Endothelial cell of umbilical vein (primary cell): ENCODE data around the gene DLL3. TPM values are rescaled to one million over a fixed set of nuclear protein-coding genes. Genes with fewer than 3 reads are reported as not detected.

Source experiments
- BruUV-seq: library from RNA; stranded (reverse); fragments of 400-500 nt; replicated peaks from 2 replicates; lab custom pipeline; 2021; lab: Mats Ljungman, UMichigan
- CTCF ChIA-PET: fragments of 300-600, 350-600 bp; sonication (Branson Sonifier 250); formaldehyde crosslinking; loops from one replicate; lab custom pipeline; 2021; ENCODE audit warnings: antibody characterized with exemption, inconsistent platforms; lab: Charles Lee
- POLR2A ChIA-PET: fragments of 300-600, 350-600 bp; sonication (Branson Sonifier 250); formaldehyde crosslinking; loops from one replicate; lab custom pipeline; 2021; ENCODE audit warnings: antibody characterized with exemption, inconsistent platforms; lab: Charles Lee
- DNase-seq: peaks from one replicate; pipeline ENCODE4 v3.0.0-alpha.2; 2011; ENCODE audit warnings: low read depth, low spot score
- FAIRE-seq: peaks from 2 replicates; lab custom pipeline; 2011; peaks lifted over from hg19 to GRCh38; lab: Jason Lieb, UNC
- H2AFZ ChIP-seq: 2 replicates; pipeline ENCODE4 v1.6.0; 2012; ENCODE audit warnings: low read depth, low read length, control low read depth, inconsistent platforms
- H3K27ac ChIP-seq: 2 replicates; pipeline ENCODE4 v1.5.1; 2011; ENCODE audit warnings: low read depth, mild to moderate bottlenecking, control low read depth, low read length, moderate library complexity; ENCODE audit not compliant: insufficient read depth
- H3K27me3 ChIP-seq, 2 experiments: 2 replicates each; pipeline versions ENCODE4 v1.6.0 to v1.6.1; 2011; ENCODE audit warnings: low read length in 2 of 2, mixed read lengths in 1 of 2; ENCODE audit not compliant: control insufficient read depth in 2 of 2, insufficient read depth in 2 of 2
- H3K36me3 ChIP-seq, 2 experiments: 2 replicates in 1 of 2; 3 replicates in 1 of 2; pipeline ENCODE4 v1.5.1; 2011; ENCODE audit warnings: low read length in 2 of 2, mild to moderate bottlenecking in 1 of 2, moderate library complexity in 1 of 2; ENCODE audit not compliant: control insufficient read depth in 2 of 2, insufficient read depth in 2 of 2; ENCODE audit errors: extremely low read depth in 1 of 2
- H3K4me1 ChIP-seq: 3 replicates; pipeline ENCODE4 v1.5.1; 2011; ENCODE audit warnings: mild to moderate bottlenecking, low read length; ENCODE audit not compliant: control insufficient read depth, insufficient read depth; ENCODE audit errors: extremely low read depth
- H3K4me2 ChIP-seq: 2 replicates; pipeline ENCODE4 v1.6.1; 2011; ENCODE audit warnings: low read length, control low read depth, mixed read lengths; ENCODE audit not compliant: insufficient read depth
- H3K4me3 ChIP-seq, 3 experiments: fragments of 200-600 bp in 1 of 3; sonication (generic), shearing (Covaris generic) in 1 of 3; replicated peaks in 1 of 3; 2 replicates each; pipeline ENCODE4 v1.5.1; 2011 to 2016; ENCODE audit warnings: control low read depth in 3 of 3, low read length in 3 of 3, mild to moderate bottlenecking in 2 of 3, inconsistent platforms in 1 of 3, low read depth in 1 of 3, moderate library complexity in 1 of 3; ENCODE audit not compliant: insufficient read depth in 1 of 3
- H3K79me2 ChIP-seq: 2 replicates; pipeline ENCODE4 v1.6.0; 2012; ENCODE audit warnings: low read length, inconsistent platforms; ENCODE audit not compliant: control insufficient read depth, insufficient read depth
- H3K9ac ChIP-seq: replicated peaks from 2 replicates; pipeline ENCODE3; 2011; ENCODE audit warnings: low read length, control low read depth; ENCODE audit not compliant: insufficient read depth; ENCODE audit errors: extremely low read depth
- H3K9me1 ChIP-seq: replicated peaks from 3 replicates; pipeline ENCODE4 v1.6.0; 2011; ENCODE audit warnings: mild to moderate bottlenecking, low read length; ENCODE audit not compliant: control insufficient read depth, insufficient read depth; ENCODE audit errors: extremely low read depth
- H3K9me3 ChIP-seq: replicated peaks from 2 replicates; pipeline ENCODE4 v1.5.1; 2012; ENCODE audit warnings: low read length, inconsistent platforms; ENCODE audit not compliant: control insufficient read depth, insufficient read depth
- H4K20me1 ChIP-seq: replicated peaks from 2 replicates; pipeline ENCODE3; 2011; ENCODE audit warnings: mild to moderate bottlenecking, low read length; ENCODE audit not compliant: control insufficient read depth, insufficient read depth; ENCODE audit errors: extremely low read depth
- EZH2 ChIP-seq: IDR thresholded peaks from 2 replicates; pipeline ENCODE4 v1.6.1; 2012; ENCODE audit warnings: borderline replicate concordance, low read depth, mild to moderate bottlenecking, moderate library complexity, low read length, inconsistent platforms; ENCODE audit not compliant: severe bottlenecking
- FOS ChIP-seq: IDR thresholded peaks from 2 replicates; pipeline ENCODE4 v1.6.1; 2011; ENCODE audit warnings: mild to moderate bottlenecking, low read length, moderate library complexity, borderline replicate concordance; ENCODE audit not compliant: insufficient read depth
- GATA2 ChIP-seq: IDR thresholded peaks from 2 replicates; pipeline ENCODE4 v1.7.0; 2011; ENCODE audit warnings: low read depth, mild to moderate bottlenecking, moderate library complexity, mixed read lengths, low read length; ENCODE audit not compliant: insufficient read length, insufficient read depth
- JUN ChIP-seq: IDR thresholded peaks from 2 replicates; pipeline ENCODE4 v1.6.1; 2011; ENCODE audit warnings: borderline replicate concordance, low read depth; ENCODE audit not compliant: insufficient read length, insufficient read depth
- MYC ChIP-seq: IDR thresholded peaks from one replicate; pipeline ENCODE4 v1.6.1; 2011; ENCODE audit warnings: mild to moderate bottlenecking, low read depth, low read length
- POLR2A ChIP-seq: IDR thresholded peaks from 2 replicates; pipeline ENCODE4 v1.6.1; 2012; ENCODE audit warnings: low read depth, mild to moderate bottlenecking, control low read depth, low read length
- POLR2AphosphoS5 ChIP-seq: IDR thresholded peaks from 2 replicates; pipeline ENCODE4 v1.6.1; 2012; ENCODE audit warnings: low read depth, mild to moderate bottlenecking, control low read depth, low read length, moderate library complexity; ENCODE audit not compliant: insufficient read depth
- dilution Hi-C: fragments of 300-500 bp; cut with MboI; formaldehyde crosslinking; loops from one replicate; pipeline ENCODE4 v1.15.0; 2019; ENCODE audit warnings: low sequenced_read_pairs; ENCODE audit not compliant: extremely low pct_ligation_motif_present
- intact Hi-C: fragments of 100-400 bp; cut with micrococcal nuclease; formaldehyde crosslinking; loops from one replicate; pipeline ENCODE4 v1.10.0; 2022
- polyA plus RNA-seq, 4 experiments: library from polyadenylated mRNA; depleted of rRNA in 3 of 4; stranded (reverse) in 3 of 4; unstranded in 1 of 4; fragments of >200 nt; gene quantifications; 2 replicates each; pipeline versions ENCODE4 v1.2.1 to v1.2.3, GENCODE V29; 2011 to 2012; ENCODE audit warnings: missing spikeins in 1 of 4
- total RNA-seq: library from RNA; stranded (reverse); gene quantifications from 2 replicates; pipeline ENCODE4 v1.2.3, GENCODE V29; 2021
- TF ChIP-seq, protein P1 (sequence below): IDR thresholded peaks from 2 replicates; pipeline ENCODE4 v1.6.1; 2011; ENCODE audit not compliant: insufficient read depth, insufficient read length
- TF ChIP-seq, protein P2 (sequence below), 2 donors: IDR thresholded peaks; 1 replicate in 1 of 2; 2 replicates in 1 of 2; pipeline ENCODE4 v1.5.1; 2011; ENCODE audit warnings: low read length in 2 of 2, mild to moderate bottlenecking in 2 of 2, moderate library complexity in 2 of 2, control low read depth in 1 of 2, inconsistent platforms in 1 of 2, low read depth in 1 of 2; ENCODE audit not compliant: insufficient read depth in 1 of 2; ENCODE audit errors: extremely low read depth in 1 of 2

DLL3 gene
- total and polyA plus RNA-seq, 2 donors (not counting 3 experiments of a cell fraction or from before 2014, with no cell fraction given): 0.40 to 0.73 TPM

DNA sequence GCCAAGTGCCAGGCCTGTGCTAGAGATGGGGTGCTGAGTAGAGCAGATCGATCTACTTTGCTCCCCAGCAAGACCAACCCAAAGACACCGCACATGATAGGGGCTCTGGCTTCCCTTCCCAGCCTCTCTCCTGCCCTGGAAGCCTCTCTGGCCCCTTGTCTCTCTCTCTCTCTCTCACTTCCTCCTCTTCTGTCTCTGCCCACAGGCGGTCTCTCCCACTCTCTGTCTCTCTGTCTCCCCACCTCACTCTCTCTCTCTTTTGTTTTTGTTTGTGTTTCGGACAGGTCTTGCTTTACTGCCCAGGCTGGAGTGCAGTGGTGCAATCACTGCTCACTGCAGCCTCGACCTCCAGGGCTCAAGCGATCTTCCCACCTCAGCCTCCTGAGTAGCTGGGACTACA, 17.5 kb downstream of the DLL3 start:
- no TSS peak for BruUV-seq
- H2AFZ ChIP-seq: no peak overlapping the region
- no peaks in the 10 kb centered on the region for H3K79me2 ChIP-seq
- DNase-seq: no peak
- no peaks in the 10 kb centered on the region for H3K9me3 ChIP-seq
- TF ChIP-seq POLR2A: no peak
- H3K27me3 ChIP-seq: peaks cover 42 to 48% of the 10 kb centered on the region in 2 experiments
- H3K9ac ChIP-seq: no peak overlapping the region
- ChIA-PET POLR2A (no interaction called here), CTCF (interaction anchor here (0.7 to 1.1 kb wide), 2 partner anchors 14 to 19 kb away, joined by 3 read pairs; no protein-coding TSS in a partner anchor)
- dilution Hi-C loops (no loop called here), intact Hi-C loops (no loop called here)
- H3K9me1 ChIP-seq: no peaks in the 10 kb centered on the region
- H3K27ac ChIP-seq: no peak overlapping the region
- no peak for FAIRE-seq
- H3K4me3 ChIP-seq: no peak overlapping the region
- H3K4me1 ChIP-seq: no peaks in the 10 kb centered on the region
- no peak overlapping the region for H3K4me2 ChIP-seq
- H3K36me3 ChIP-seq: no peaks in the 10 kb centered on the region
- H4K20me1 ChIP-seq: no peaks in the 10 kb centered on the region

GRCh38 chr19:39517432-39517831, 18.7 kb downstream of the DLL3 start:
- FAIRE-seq: no peak
- TF ChIP-seq, protein P1, sequence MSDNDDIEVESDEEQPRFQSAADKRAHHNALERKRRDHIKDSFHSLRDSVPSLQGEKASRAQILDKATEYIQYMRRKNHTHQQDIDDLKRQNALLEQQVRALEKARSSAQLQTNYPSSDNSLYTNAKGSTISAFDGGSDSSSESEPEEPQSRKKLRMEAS: no peak
- no peak for TF ChIP-seq MYC
- no peak for TF ChIP-seq EZH2
- no peak for TF ChIP-seq JUN
- no peak for TF ChIP-seq POLR2AphosphoS5
- TF ChIP-seq, protein P2, sequence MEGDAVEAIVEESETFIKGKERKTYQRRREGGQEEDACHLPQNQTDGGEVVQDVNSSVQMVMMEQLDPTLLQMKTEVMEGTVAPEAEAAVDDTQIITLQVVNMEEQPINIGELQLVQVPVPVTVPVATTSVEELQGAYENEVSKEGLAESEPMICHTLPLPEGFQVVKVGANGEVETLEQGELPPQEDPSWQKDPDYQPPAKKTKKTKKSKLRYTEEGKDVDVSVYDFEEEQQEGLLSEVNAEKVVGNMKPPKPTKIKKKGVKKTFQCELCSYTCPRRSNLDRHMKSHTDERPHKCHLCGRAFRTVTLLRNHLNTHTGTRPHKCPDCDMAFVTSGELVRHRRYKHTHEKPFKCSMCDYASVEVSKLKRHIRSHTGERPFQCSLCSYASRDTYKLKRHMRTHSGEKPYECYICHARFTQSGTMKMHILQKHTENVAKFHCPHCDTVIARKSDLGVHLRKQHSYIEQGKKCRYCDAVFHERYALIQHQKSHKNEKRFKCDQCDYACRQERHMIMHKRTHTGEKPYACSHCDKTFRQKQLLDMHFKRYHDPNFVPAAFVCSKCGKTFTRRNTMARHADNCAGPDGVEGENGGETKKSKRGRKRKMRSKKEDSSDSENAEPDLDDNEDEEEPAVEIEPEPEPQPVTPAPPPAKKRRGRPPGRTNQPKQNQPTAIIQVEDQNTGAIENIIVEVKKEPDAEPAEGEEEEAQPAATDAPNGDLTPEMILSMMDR (IDR thresholded peaks at IDR 0.05; ENCODE audit: extremely low read depth in 1 of 2, insufficient read depth in 1 of 2, low read depth in 1 of 2, low read length in 2 of 2): no peak
- TF ChIP-seq FOS: no peak
- no peak for TF ChIP-seq GATA2
- no peak for TF ChIP-seq POLR2A
- no peaks in the 10 kb centered on the region for H3K4me1 ChIP-seq
- no peak for DNase-seq
- BruUV-seq: no TSS peak
- H2AFZ ChIP-seq: no peak overlapping the region
- CTCF ChIA-PET: interaction anchor here (0.9 kb wide), 1 partner anchor 11 kb away, joined by 4 read pairs; no protein-coding TSS in a partner anchor
- POLR2A ChIA-PET: no interaction called here
- H3K79me2 ChIP-seq: no peaks in the 10 kb centered on the region
- dilution Hi-C loops: no loop called here
- no peaks in the 10 kb centered on the region for H3K9me3 ChIP-seq
- intact Hi-C loops: no loop called here
- no peaks in the 10 kb centered on the region for H3K36me3 ChIP-seq
- H3K4me3 ChIP-seq: no peak overlapping the region
- no peak overlapping the region for H3K27ac ChIP-seq
- peaks cover 42 to 48% of the 10 kb centered on the region in 2 experiments for H3K27me3 ChIP-seq
- no peak overlapping the region for H3K9ac ChIP-seq
- H3K4me2 ChIP-seq: no peak overlapping the region
- H4K20me1 ChIP-seq: no peaks in the 10 kb centered on the region
- H3K9me1 ChIP-seq: no peaks in the 10 kb centered on the region
